Limb (tissue), 2 donors: ENCODE measurements around the gene LRRFIP1.
A peak's percentile ranks its signal among the peaks of the same experiment; 100 is the strongest.

Experiments used
- DNase-seq, 2 donors: peaks; one replicate each; pipeline ENCODE4 v3.0.0-alpha.2; 2016; ENCODE audit errors: extremely low spot score in 2 of 2

Gene LRRFIP1

DNA sequence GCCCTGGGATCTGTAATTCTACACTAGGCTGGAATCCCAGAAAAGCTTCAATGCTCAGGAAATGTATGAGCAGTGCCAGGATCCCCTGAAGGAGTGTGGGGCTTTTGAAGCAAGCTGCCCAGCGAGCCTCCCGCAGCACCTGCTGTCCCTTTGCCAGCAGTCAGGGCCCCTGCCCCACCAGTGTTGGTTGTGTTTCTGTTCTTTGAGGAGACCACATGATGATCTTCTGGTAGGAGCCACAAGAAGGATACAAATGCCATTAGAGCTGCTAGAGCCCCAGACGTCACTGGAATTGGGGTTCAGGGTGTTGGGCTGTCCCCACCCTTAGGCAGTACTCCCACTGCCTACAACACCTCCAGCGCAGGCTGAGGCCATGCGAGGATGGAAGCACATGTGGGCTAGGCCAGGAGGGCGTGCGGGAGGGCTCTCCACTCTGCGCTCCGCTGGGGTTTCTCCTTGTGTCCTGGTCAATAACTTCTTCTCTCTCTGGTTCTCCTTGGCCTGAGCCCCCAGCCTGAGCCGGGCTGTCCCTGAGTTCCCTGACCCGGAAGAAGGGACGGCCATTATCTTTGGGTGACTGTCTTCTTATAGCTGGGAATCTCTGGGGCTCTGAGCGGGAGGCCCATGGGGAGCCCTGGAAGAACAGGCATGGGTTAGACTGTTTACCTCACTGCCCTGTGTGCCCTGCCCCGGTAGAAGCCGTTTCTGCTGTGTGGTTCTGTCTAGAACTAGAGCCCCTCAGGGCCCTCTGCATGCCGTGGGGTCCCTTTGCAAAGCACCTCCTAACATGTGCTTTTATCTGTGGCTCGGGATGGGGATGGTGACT, 73.9 kb downstream of the LRRFIP1 start:
- DNase-seq, result peak in 1 of 2 donors; percentile 60

DNA sequence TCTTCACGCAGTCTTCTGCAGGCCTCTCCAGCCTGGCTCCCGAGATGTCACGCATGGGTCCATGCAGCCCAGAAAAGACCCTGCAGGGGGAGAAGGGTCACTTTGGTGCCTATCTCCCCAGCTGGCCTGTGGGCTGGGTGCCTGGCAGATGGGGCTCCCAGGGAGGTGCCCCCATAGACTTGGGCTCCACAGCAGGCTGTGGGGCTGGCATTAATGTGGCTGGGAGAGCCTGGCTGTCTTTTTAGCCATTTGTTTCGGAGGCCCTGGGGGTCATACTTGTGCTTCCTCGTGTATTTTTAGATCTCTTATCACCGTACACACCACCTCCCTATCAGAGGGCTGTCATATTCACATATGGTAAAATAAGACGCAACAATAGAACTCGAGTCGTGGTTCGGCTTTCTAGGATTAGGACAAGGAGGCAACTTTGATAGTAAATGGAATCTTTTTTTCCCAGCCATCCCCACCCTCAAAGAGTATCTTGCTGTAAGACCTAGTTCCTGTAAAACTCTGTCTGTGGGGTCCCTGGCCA, 74.5 kb downstream of the LRRFIP1 start:
- peak in 1 of 2 donors; percentile 30 for DNase-seq

DNA sequence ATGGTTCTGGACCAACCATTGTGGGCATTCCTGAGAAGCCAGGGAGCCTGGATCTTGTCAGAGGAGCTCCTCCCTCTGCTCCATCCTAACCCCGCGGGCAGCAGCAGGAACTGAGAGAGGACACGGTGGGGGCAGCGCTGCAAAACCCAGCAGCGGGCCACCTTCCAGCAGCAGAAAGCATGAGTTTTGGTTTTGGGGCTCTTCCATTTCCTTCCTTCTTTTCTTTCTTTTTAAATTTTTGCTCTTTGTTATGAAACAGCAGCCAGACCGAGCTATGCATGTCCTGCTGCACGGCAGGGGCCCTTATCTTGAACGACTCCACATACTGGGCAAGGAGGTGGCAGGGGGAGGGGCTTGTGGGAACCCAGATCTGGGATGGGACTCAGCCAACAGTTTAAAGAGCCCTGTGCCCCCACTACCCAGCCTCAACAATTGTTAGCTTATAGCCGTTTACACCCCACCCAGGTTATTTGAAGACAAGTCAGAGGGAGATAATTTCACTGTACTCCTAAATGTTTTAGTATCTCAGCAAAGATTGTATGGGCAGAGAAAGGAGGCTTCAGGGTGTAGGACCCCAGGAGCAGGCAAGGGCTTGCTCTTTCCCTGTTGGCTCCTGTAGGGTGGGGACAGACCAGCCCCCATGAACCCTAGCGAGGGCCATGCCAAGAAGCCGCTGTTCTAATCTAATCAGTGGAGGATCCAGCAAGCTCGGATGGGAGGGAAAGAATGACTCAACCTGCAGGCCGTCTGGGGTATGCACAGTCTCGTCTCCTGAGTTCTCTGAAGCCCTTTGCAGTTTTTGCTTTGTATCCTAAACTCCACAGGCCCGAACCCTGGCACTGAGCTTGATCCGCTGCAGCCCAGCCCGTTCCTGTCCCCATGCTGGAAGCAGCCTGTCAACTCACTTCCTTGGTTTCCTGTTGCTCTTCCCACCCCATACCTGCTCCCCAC, 75.3 kb downstream of the LRRFIP1 start:
- DNase-seq, result peak in 1 of 2 donors; percentile 42

DNA sequence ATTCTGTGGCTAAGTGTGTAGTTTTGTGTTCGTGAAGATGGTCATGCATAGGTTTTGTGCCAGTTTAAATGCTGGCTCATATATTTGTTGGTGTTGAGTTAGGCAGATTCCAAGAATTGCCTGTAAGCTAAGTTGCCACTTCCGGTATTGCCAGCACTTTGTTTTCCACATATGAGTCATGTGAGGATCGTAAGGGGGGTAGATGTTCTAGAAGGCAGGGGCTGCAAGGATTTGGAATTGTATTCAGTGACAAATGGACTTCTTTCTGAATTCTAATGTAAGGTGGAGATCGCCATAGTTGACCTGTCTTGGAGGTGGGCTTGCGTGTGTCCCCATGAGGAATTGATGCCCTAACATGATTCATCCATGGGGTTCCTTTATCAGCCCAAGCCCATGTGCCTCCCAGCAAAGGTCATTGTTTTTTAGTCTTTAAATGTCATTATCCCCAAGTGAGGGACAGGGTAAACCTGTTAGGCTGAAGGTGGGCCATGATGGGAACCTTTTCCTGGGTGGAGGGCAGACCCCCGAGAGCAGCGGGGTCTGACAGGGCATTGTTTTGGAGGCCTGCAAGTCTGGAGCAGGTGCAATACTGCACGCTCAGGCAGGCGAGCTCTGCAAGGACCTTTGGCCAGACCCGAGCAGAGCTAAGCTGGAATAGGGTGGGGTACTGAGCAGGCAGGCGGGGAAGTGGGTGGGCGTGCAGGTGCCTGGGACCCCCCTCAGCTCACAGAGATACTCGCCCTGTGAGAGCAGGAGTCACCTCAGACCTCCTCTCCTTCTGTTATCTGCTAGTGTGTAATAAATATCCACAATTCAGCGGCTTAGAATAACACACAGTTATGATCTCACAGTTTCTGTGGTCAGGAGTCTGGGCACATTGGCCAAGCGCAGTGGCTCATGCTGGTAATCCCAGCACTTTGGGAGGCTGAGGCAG, 77.4 kb downstream of the LRRFIP1 start:
- peak in 1 of 2 donors; percentile 6 for DNase-seq

DNA sequence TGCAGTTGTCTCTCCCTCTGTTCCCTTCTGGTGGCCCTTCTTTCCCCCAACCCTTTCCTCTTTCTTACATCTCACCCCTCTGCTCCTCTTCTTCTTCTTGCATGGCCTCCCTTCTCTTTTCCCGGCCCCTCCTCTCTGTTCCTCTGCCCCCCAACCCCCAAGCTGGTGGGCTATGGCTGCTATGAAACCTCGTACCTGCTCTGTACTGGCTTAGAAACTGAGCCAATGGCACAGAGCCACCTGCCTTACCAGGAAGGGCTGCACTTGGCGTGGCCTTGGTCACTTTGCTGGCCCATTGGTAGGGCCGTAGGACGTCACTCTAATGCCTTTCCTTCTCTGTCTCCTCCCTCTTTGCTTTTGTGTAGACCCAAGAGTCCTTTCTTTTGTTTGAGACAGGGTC, 78.9 kb downstream of the LRRFIP1 start:
- DNase-seq, result peak in 1 of 2 donors; percentile 5

DNA sequence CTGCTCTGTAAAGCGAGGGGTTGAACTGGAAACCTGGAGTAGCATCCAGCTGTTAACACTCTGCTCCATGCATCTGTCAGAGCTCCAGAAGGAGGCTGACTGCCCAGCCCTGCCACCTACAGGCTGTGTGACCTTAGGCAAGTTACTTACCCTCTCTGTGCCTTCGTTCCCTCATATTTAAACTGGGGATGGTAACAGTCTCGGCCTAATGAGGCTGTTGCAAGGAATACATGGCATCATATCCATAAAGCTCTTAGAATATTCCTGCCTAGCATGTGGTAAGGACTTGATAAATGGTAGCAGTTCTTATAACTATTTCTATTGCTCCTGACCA, 80.6 kb downstream of the LRRFIP1 start:
- DNase-seq, result no peak

DNA sequence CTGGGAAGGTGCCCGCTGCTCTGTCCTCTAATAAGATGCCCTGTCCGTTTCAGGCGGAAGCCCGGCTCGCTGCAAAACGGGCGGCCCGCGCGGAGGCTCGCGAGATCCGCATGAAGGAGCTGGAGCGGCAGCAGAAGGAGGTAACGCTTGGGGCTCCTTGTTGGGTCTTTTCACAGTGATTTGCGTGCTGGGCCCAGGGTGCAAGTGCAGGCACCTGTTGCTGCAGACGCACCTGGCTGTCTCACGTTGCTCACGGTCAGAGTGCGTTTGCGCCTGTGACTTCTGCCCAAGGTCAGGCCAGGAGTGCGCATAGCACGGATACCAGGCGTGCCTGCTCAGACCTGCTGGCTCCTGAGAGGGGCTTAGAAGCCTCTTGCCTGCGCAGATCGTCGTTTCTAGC, 81.1 kb downstream of the LRRFIP1 start:
- peak in 1 of 2 donors; percentile 23 for DNase-seq

DNA sequence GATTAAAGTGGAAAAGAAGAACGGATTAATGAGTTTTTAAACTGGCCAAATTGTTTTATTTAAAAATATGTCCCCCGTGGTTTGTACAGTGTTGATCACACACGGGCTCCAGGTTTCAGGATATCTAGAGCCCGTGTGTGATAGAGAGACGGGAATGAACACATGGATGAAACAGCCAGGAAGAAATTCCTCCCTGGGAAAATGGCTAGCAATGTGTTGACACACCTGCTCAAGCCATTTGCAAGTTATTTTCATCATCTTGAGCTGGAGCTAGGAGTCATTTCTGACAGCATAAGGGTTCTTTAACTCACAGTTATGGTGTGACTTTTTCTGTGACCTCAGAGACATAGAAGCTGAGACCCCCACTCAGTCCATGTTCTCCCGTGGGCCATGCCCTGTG, 81.6 kb downstream of the LRRFIP1 start:
- peak in 1 of 2 donors; percentile 12 for DNase-seq

DNA sequence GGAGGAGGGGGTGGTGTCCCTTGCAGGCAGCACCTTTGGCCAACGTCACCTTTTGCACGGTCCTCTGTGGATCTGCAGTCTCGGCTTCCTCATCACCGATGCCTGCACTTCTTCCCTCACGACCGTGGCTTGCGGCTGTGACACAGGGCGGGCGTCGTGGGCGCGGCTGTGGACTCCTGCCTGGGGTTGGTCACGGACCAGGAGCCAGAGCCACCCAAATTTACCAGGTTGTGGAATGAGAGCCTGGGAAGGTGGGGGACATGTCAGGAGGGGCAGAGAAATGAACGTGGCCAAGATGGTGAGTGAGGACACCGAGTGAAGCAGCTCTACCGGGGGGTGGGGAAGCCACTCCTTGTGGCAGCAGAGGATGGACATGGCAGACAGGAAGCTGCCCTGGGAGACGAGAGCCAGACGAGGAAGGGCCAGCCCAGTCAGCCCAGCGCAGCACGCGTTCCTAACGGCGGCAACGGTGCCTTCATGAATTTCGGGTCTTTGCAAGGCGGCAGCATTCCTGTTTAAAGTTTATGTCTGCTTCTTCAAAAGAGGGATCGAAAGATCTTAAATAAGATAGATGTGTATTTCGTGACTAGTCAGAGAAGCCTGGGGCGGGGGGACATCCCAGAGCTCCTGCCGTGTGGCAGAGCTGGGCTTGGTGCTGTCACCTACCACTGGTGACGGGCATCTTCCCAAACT, 84.2 kb downstream of the LRRFIP1 start:
- peak in 1 of 2 donors; percentile 18 for DNase-seq

DNA sequence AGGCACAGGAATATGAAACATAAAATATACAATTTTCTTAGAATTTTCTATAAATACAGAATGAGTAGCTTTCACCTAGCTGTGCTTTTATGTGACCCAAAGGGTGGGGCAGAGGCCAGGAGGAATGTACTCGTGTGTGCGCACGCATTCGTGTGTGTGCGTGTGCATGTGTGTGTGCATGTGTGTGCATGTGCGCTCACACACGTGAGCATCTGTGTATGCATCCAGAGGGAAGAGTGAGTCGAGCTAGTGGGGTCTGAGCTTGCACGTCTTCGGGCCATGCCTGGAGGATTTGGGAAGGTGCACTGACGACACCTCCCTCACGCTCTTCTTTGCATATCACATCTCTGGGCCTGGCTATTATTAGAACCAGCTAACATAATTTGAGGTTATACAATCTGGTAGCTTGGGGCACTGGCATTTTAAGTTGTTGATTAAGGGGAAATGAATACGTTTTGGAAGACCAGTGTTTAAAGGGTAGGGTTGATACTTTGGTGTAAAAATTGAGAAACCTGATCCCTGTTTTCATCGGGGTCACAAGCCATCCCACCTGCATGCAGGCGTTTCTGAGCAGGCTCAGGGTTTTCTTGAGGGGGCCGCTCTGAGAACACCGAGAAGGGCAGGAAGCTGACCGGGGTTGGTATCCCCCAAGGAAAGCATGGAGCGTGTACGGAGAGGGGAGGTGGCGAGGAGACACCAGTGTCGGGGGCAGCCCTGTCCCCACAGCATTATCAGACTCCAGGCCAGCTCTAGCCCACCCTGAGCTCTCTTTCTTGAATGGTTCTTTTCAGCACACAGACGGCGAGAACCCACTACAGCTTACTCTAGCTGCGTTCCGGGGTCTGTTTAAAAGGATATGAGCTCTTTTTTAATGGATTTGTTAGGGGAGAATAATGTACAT, 85.3 kb downstream of the LRRFIP1 start:
- DNase-seq, result peak in 1 of 2 donors; percentile 19

DNA sequence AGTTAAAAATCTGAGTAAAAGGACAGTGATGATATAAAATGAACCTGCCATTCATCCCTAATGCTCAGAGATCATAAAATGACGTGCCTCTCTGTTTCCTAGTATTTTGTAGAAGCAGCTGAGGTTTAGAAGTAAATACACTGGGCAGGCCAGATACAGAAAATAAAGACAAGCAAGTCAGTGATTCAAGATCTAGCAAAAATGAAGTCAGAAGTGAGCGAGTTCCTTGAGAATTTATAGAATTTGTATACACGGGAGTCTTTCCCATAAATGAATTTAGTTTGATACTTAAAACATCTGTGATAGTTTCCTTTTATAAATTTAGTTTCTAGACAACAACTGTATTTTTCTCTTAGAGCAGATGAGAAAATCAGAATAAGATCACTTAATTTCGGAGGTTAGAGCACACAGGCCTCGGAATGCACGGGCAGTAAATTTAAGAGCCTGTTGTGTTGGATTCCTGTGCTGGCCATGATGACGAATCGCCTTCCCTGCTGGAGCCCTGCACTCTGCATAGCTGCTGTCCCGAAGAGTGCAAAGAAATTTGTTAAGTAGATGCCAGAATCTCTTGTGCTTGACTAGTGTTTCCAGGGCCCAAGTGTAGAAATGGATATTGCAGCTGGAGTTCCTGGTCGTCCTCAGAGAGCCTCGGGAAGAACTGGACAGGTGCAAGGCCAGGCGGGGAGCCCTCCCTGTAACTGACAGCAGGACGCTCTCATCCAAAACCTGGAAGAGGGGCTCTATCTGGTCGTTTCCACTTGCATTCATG, 87.5 kb downstream of the LRRFIP1 start:
- DNase-seq, result peak; percentile 53 to 56

DNA sequence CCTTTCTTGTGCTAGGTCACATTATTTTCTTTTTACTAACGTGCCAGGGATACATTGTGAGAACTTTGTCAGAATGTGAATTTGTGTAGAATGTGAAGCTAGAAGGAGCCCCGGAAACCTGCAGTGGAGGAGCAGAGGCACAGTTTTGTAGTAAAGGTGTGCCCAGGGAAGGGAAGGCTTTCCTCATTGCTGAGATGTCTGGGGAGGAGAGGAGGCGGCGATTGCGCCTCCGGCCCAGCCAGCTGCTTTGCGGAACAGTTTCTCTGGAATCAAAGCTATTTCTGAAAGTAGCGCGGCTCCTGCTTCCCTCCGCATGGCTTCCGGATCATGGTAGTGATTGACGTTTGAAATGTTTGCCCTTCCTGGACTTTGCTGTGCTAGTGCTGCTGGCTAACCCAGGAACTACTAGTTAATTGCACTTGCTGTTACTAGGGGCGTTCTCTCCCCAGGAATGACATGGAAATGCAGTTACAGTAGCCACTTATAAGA, 88.1 kb downstream of the LRRFIP1 start:
- peak in 1 of 2 donors; percentile 50 for DNase-seq

DNA sequence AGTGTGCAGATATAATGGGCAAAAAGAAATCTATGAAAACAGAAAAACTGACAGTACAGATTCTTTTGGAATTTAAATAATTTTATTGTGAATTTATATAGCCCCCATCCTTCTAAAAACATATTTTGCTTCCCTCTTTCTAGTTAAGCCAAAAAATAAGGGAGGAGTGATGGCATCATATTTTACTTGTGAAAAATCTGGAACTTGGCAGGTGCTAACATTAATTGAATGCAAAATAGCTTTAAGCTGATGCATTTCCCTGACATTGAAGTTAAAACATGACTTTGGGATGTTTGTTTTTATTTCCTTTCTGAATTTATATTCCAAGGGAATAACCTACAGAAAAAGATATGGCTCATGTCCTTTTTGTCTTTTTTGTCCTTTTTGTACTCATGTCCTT, 88.6 kb downstream of the LRRFIP1 start:
- no peak for DNase-seq

DNA sequence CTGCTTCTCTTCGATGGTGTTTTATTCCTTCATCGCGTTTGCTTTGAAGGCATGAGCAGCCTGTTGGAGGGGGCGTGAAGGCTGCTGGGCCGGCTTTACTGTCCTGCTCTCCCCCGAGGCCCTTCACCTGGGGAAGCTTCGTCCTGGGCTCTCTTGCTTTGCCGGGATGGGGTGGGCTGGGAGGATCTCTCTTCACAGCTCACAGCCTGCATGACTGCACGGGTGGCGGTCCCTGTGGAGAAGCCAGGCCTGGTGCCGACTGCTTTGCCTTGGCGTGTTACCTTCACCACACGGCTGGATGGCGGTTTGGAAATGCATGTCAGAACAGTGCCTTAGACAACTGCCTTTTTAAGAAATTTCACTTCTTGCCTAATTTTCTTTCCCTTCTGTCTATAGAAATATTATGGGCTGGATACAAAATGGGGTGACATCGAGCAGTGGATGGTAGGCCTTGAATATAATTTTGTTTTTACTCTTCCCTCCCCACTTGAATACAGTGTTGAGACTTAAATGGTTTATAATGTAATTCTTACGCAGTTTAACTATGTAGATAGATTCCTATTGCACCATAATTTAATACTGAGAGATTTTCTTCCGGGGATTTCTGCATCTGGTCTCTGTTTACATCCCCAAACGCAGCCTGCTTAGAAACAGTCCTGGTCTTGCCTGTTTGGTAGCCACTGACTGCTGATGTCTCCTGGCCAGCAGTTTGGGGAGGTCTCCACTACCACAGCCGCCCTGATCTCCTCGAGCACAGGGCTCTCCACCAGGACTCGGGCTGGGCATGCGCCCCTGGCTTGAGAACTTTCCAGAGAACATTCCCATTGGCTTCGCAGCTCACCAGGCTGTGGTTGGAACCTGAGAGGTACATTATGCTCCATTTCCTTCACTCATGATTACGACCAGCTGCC, 90.2 kb downstream of the LRRFIP1 start:
- peak in 1 of 2 donors; percentile 24 for DNase-seq

DNA sequence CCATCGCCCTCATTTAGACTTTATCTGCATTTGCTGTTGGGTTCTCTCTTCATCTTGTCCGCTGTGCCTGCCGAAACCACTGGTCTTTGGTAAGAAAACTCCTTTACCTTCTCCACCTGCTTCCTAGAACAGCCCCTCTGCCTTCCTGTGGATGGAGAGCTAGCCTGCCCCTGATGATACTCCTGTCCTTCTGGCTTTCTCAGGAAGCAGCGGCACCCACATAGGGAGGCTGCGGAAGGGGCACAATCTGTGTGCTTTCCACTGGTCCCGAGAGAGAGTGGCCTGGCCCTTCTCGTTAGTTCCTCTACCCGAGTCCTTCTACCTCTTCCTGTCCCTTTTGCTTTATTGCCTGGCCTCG, 90.9 kb downstream of the LRRFIP1 start:
- DNase-seq, result no peak

DNA sequence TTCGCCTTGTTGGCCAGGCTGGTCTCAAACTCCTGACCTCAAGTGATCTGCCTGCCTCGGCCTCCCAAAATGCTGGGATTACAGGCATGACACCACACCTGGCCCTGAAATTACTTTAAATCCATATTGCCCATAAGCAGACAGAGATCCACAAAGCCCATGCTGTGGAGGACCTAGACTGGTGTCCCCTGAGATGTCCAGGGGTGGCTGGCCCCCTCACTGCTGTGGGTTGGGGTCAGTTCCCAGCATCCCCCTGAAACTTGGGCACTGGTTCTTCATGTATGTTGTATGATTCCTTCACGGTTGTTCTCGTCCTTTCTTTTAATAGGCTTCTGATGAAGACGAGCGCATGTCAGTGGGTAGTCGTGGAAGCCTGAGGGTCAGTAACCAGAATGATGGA, 93.1 kb downstream of the LRRFIP1 start:
- DNase-seq, result peak in 1 of 2 donors; percentile 7

DNA sequence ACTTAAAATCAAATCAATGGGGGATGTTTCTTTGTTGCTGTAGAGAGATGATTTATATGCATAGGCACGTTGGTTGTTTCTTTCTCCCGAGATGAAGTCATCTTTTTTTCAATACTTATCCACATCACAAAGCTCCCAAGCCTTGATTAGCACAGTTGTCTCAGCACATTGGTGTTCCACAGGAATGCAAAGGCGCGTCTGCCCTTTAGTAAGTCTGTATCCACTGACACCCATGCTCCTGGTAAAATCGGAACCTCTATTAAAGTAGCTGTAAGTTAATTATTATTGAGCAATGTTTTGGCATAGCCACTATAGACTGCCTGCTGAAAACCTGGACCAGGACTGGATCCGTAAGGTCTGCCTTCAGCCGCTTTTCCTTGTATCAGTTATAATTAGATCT, 93.6 kb downstream of the LRRFIP1 start:
- DNase-seq, result peak in 1 of 2 donors; percentile 16
